BLaER1 (cell line): ENCODE data around the gene IYD.
"Not testable (repeated sequence)": the region's sequence is repeated elsewhere in the genome, so short reads cannot be mapped to it uniquely, and the experiment has no call there.

Experiments used
- H3K27ac ChIP-seq: shearing (Covaris generic); formaldehyde crosslinking; 2 replicates; pipeline ENCODE4 v1.8.1; 2022
- H3K27me3 ChIP-seq: shearing (Covaris generic); formaldehyde crosslinking; 2 replicates; pipeline ENCODE4 v1.8.1; 2022
- H3K36me3 ChIP-seq: shearing (Covaris generic); formaldehyde crosslinking; 2 replicates; pipeline ENCODE4 v1.8.1; 2022
- H3K4me1 ChIP-seq: shearing (Covaris generic); formaldehyde crosslinking; 2 replicates; pipeline ENCODE4 v1.8.1; 2022
- H3K4me2 ChIP-seq: shearing (Covaris generic); formaldehyde crosslinking; 2 replicates; pipeline ENCODE4 v1.8.1; 2022
- H3K4me3 ChIP-seq: shearing (Covaris generic); formaldehyde crosslinking; 2 replicates; pipeline ENCODE4 v1.8.1; 2022
- H3K9ac ChIP-seq: shearing (Covaris generic); formaldehyde crosslinking; 2 replicates; pipeline ENCODE4 v1.8.1; 2022
- H3K9me3 ChIP-seq: shearing (Covaris generic); formaldehyde crosslinking; 2 replicates; pipeline ENCODE4 v1.8.1; 2022
- H4K20me1 ChIP-seq: shearing (Covaris generic); formaldehyde crosslinking; 2 replicates; pipeline ENCODE4 v1.8.1; 2022
- Cebpa-rat ChIP-seq: shearing (Covaris generic); IDR thresholded peaks from 2 replicates; pipeline ENCODE4 v1.8.1; 2022

The IYD gene

GRCh38 chr6:150445486-150445885 lies 76.7 kb downstream of the IYD start:
- no peaks in the 10 kb centered on the region for H3K27me3 ChIP-seq
- no peaks in the 10 kb centered on the region for H3K36me3 ChIP-seq
- TF ChIP-seq Cebpa-rat: no peak
- no peak overlapping the region for H3K4me2 ChIP-seq
- no peak overlapping the region for H3K4me3 ChIP-seq
- no peaks in the 10 kb centered on the region for H4K20me1 ChIP-seq
- H3K27ac ChIP-seq: no peak overlapping the region
- H3K9me3 ChIP-seq: 0 out of 2 replicates have a peak, but pooled peaks cover under 1% of the 10 kb centered on the region
- H3K4me1 ChIP-seq: no peaks in the 10 kb centered on the region
- H3K9ac ChIP-seq: no peak overlapping the region

GRCh38 chr6:150448221-150448620 lies 79.4 kb downstream of the IYD start:
- Histone ChIP-seq H3K4me1 (no peaks in the 10 kb centered on the region), H3K9me3 (no peaks in the 10 kb centered on the region), H3K9ac (no peak overlapping the region), H3K4me2 (no peak overlapping the region), H4K20me1 (no peaks in the 10 kb centered on the region), H3K27ac (no peak overlapping the region), H3K4me3 (no peak overlapping the region), H3K27me3 (no peaks in the 10 kb centered on the region), H3K36me3 (no peaks in the 10 kb centered on the region)
- no peak for TF ChIP-seq Cebpa-rat

DNA sequence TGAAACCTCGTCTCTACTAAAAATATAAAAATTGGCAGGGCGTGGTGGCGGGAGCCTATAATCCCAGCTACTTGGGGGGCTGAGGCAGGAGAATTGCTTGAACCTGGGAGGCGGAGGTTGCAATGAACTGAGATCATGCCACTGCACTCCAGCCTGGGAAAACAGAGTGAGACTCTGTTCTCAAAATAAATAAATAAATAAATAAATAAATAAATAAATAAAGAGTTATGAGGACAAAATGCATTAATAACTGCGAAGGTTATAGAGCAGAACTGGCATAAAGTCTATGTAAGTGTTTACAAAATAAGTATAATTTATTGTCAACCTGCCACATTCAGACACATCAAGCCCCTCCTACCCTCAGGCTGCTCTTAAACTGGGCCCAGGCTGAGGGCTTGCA lies 80.2 kb downstream of the IYD start:
- not testable (repeated sequence) for H3K9ac ChIP-seq, H3K9me3 ChIP-seq, H4K20me1 ChIP-seq, H3K4me1 ChIP-seq, H3K27ac ChIP-seq, H3K4me2 ChIP-seq, H3K27me3 ChIP-seq, H3K4me3 ChIP-seq, H3K36me3 ChIP-seq

DNA sequence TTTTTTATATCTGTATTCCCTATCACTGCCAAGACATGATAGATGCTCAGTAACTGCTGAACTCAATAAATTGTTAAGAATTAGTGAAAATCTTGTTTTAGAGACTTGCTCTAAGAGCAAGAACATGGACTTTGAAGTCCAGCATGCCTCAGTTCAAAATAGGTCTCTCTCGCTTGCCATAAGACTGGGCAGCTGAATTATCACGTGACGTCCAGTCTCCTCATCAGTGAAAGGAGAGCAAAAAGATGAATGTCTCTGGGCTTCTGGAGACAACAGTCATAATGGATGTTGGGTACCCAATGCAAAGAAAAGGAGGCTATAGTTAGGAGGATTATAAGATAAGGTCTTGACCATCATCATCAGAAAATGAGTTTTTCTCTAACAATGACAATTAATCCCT lies 82.1 kb downstream of the IYD start:
- Histone ChIP-seq H4K20me1 (no peaks in the 10 kb centered on the region), H3K4me2 (no peak overlapping the region), H3K27ac (no peak overlapping the region), H3K36me3 (no peaks in the 10 kb centered on the region), H3K4me3 (no peak overlapping the region), H3K9ac (no peak overlapping the region), H3K27me3 (no peaks in the 10 kb centered on the region), H3K4me1 (peaks cover 15% of the 10 kb centered on the region), H3K9me3 (no peaks in the 10 kb centered on the region)
- no peak for TF ChIP-seq Cebpa-rat

GRCh38 chr6:150451807-150452427 lies 83.1 kb downstream of the IYD start:
- H3K27ac ChIP-seq: no peak overlapping the region
- H3K9ac ChIP-seq: no peak overlapping the region
- no peak overlapping the region for H3K4me2 ChIP-seq
- peaks cover 23% of the 10 kb centered on the region for H3K4me1 ChIP-seq
- no peak for TF ChIP-seq Cebpa-rat
- no peaks in the 10 kb centered on the region for H4K20me1 ChIP-seq
- H3K4me3 ChIP-seq: no peak overlapping the region
- H3K36me3 ChIP-seq: no peaks in the 10 kb centered on the region
- H3K27me3 ChIP-seq: no peaks in the 10 kb centered on the region
- no peaks in the 10 kb centered on the region for H3K9me3 ChIP-seq

DNA sequence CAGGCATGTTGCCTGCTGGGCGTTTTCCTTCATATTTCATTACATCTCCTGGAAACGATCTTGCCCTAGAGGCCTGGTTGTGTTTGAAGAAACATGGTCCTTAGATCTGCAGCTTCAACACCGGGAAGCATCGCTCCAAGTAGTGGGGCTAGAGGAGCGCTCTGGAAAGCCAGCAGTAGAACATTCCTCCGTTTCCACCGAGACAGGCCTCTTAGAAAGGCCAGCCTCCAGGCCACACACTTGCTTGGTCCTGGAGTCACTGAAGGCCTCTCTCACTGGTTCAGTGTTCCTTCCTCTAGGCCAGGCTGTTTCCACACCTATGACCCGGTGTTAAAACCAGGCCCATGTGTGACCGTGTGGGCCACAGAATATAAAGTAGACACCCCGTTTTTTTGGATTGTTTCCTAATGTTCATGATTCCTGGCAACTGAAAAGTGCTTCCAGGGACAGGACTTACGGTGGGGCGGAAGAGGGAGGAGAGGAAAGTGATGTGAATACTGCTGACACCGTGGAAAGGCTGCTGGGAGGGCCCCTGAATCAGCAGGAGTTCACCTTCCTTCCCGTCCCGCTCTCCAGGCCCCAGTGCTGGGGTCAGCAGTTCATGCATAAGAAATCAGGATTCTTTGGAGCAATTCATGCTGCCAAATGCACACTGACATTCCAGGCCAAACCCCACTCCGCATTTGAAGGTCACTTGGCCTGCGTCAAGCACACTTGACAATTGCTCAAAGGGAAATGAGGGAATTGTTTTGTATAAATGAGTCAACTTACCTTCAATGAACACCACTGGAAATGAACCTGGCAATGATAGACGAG lies 83.8 kb downstream of the IYD start:
- H3K36me3 ChIP-seq: no peaks in the 10 kb centered on the region
- H3K9me3 ChIP-seq: no peaks in the 10 kb centered on the region
- no peak for TF ChIP-seq Cebpa-rat
- no peak overlapping the region for H3K27ac ChIP-seq
- H4K20me1 ChIP-seq: no peaks in the 10 kb centered on the region
- no peak overlapping the region for H3K9ac ChIP-seq
- no peak overlapping the region for H3K4me3 ChIP-seq
- no peaks in the 10 kb centered on the region for H3K27me3 ChIP-seq
- H3K4me1 ChIP-seq: peaks cover 23% of the 10 kb centered on the region
- H3K4me2 ChIP-seq: no peak overlapping the region

DNA sequence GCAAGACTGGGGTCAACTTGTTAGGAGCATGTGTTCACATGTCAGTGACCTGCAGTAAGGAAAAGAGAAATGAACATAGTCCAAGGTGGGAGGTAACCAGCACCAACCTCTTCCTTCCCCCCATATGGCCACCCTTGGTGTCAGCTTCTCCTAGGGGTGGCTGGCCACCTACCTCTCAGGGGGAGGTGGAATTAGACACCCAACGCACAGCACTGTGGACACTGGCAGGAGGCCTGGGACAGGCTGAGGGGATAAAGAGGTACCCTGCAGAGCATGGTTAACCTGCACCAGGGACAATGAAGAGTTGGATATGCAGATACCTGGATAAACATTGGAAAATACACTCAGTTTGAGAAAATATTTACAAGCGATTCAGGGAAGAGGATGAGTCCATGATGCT lies 84.5 kb downstream of the IYD start:
- Histone ChIP-seq H3K27me3 (no peaks in the 10 kb centered on the region), H3K27ac (no peak overlapping the region), H3K4me1 (peaks cover 23% of the 10 kb centered on the region), H4K20me1 (no peaks in the 10 kb centered on the region), H3K4me2 (no peak overlapping the region), H3K4me3 (no peak overlapping the region), H3K9ac (no peak overlapping the region), H3K36me3 (no peaks in the 10 kb centered on the region), H3K9me3 (no peaks in the 10 kb centered on the region)
- no peak for TF ChIP-seq Cebpa-rat
